ENCODE results near the gene RND1. TPM values are rescaled to one million over a fixed set of nuclear protein-coding genes. Genes with fewer than 3 reads are reported as not detected.
"Not testable (repeated sequence)": the region's sequence is repeated elsewhere in the genome, so short reads cannot be mapped to it uniquely, and the experiment has no call there.

Gene RND1
- total RNA-seq, 3 donors from 2014 or later, result 1.1 to 5.4 (median 3.3) TPM

DNA sequence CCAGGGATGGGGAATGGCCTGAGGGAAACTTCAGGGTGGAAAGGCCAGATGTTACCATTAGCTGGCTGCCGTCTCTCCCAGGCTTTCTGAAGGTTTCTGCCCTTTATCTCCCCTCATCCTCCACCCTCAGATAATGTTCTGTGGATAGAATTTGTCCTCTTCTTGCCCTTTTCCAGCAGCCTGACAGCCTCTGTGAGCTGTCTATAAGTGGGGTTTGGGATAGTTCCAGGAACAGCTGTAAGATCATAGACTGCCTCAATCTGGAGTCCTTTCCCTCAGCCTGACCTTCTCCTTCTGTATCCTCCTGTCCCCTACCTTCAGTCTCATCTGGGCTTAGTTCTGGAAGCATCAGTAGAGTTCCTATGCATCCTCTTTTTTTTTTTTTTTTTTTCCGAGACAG lies 2.8 kb upstream of the RND1 start:
- intact Hi-C loops (cut with DNase I; ENCODE audit: low total_unique reads), result no loop called here

GRCh38 chr12:48866052-48866711 lies 512 bp upstream of the RND1 start:
- Histone ChIP-seq H3K27me3 (no peaks in the 10 kb centered on the region), H3K4me1 (peaks cover 5 to 17% of the 10 kb centered on the region in 2 donors), H3K9me3 (no peaks in the 10 kb centered on the region), H3K27ac (peak overlapping the region; percentile 48 to 76), H3K4me3 (peak overlapping the region; percentile 51 to 78 (median 67)), H3K36me3 (no peaks in the 10 kb centered on the region)
- no peak for DNase-seq (ENCODE audit: low spot score in 2 of 2)
- TF ChIP-seq POLR2A (IDR thresholded peaks at IDR 0.05), result no peak
- TF ChIP-seq POLR2AphosphoS5 (IDR thresholded peaks at IDR 0.05), result no peak
- TF ChIP-seq, protein P1, sequence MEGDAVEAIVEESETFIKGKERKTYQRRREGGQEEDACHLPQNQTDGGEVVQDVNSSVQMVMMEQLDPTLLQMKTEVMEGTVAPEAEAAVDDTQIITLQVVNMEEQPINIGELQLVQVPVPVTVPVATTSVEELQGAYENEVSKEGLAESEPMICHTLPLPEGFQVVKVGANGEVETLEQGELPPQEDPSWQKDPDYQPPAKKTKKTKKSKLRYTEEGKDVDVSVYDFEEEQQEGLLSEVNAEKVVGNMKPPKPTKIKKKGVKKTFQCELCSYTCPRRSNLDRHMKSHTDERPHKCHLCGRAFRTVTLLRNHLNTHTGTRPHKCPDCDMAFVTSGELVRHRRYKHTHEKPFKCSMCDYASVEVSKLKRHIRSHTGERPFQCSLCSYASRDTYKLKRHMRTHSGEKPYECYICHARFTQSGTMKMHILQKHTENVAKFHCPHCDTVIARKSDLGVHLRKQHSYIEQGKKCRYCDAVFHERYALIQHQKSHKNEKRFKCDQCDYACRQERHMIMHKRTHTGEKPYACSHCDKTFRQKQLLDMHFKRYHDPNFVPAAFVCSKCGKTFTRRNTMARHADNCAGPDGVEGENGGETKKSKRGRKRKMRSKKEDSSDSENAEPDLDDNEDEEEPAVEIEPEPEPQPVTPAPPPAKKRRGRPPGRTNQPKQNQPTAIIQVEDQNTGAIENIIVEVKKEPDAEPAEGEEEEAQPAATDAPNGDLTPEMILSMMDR (IDR thresholded peaks at IDR 0.05), result no peak
- intact Hi-C loops (cut with DNase I; ENCODE audit: low total_unique reads), result no loop called here

More for the DNA sequence above, 2.8 kb upstream of the RND1 start:
- Histone ChIP-seq H3K9me3 (no peaks in the 10 kb centered on the region), H3K4me3 (no peak overlapping the region), H3K36me3 (no peaks in the 10 kb centered on the region), H3K27ac (peak overlapping the region in 1 of 2 donors; percentile 76), H3K4me1 (peaks cover 5 to 17% of the 10 kb centered on the region in 2 donors), H3K27me3 (no peaks in the 10 kb centered on the region)
- TF ChIP-seq POLR2AphosphoS5 (IDR thresholded peaks at IDR 0.05) (no peak), POLR2A (IDR thresholded peaks at IDR 0.05) (no peak)
- TF ChIP-seq, protein P1 (IDR thresholded peaks at IDR 0.05), result no peak
- DNase-seq (ENCODE audit: low spot score in 2 of 2), result no peak

DNA sequence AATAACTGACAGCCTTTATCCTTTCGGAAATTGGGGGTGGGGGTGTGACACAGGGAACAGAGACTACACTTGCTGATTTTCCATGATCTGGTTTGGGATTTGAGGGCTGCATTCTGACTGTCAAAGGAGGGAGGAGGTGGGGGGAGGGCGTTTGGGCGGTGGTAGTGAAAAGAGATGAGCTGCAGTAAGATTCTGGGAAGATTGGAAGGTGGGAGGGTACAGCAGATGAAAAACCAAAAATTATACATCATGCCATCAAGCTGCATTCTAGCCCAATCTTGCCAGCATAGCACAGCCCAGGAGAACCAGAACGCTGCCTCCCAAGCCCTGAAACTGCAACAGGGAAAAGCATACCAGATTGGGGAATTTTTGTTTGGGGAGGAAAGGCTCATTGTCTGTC lies 2.4 kb downstream of the RND1 start:
- H3K4me1 ChIP-seq, result peaks cover 5 to 17% of the 10 kb centered on the region in 2 donors
- no peak for DNase-seq (ENCODE audit: low spot score in 2 of 2)
- intact Hi-C loops (cut with DNase I; ENCODE audit: low total_unique reads), result no loop called here
- H3K27me3 ChIP-seq, result no peaks in the 10 kb centered on the region
- H3K27ac ChIP-seq, result no peak overlapping the region
- no peak overlapping the region for H3K4me3 ChIP-seq
- H3K9me3 ChIP-seq, result no peaks in the 10 kb centered on the region
- TF ChIP-seq POLR2AphosphoS5 (IDR thresholded peaks at IDR 0.05) (no peak), POLR2A (IDR thresholded peaks at IDR 0.05) (no peak)
- TF ChIP-seq, protein P1 (IDR thresholded peaks at IDR 0.05), result no peak
- H3K36me3 ChIP-seq, result no peaks in the 10 kb centered on the region

DNA sequence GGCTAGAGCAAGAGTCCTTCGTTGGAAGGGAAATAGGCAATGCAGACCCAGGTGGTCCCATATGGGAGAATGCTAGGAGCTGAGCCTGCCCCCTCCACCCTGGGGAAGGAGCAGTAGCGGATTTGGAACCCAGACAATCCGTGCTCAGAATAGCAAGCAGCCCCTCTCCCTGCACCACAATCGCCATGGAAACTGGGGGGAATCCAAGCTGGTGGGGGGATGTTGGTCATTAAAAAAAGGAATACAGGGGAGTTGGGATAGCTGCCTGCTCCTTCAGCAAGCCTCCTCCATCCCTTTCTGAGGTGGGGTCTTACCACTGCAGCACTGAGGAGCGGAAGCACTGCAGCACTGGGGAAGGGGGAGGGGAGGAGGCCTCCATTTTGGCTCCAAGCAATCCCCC lies 2.9 kb downstream of the RND1 start:
- no peaks in the 10 kb centered on the region for H3K36me3 ChIP-seq
- no peaks in the 10 kb centered on the region for H3K27me3 ChIP-seq
- no peak overlapping the region for H3K4me3 ChIP-seq
- H3K9me3 ChIP-seq, result no peaks in the 10 kb centered on the region
- TF ChIP-seq POLR2A (IDR thresholded peaks at IDR 0.05) (no peak), POLR2AphosphoS5 (IDR thresholded peaks at IDR 0.05) (no peak)
- TF ChIP-seq, protein P1 (IDR thresholded peaks at IDR 0.05), result no peak
- peaks cover 5 to 17% of the 10 kb centered on the region in 2 donors for H3K4me1 ChIP-seq
- intact Hi-C loops (cut with DNase I; ENCODE audit: low total_unique reads), result no loop called here
- DNase-seq (ENCODE audit: low spot score in 2 of 2), result no peak
- H3K27ac ChIP-seq, result no peak overlapping the region

- no peak for DNase-seq (ENCODE audit: low spot score in 2 of 2)
- intact Hi-C loops (cut with DNase I; ENCODE audit: low total_unique reads), result no loop called here
- Histone ChIP-seq H3K4me3 (no peak overlapping the region), H3K27ac (no peak overlapping the region), H3K36me3 (no peaks in the 10 kb centered on the region), H3K27me3 (no peaks in the 10 kb centered on the region), H3K4me1 (peaks cover 5 to 14% of the 10 kb centered on the region in 2 donors), H3K9me3 (no peaks in the 10 kb centered on the region)
- TF ChIP-seq POLR2A (IDR thresholded peaks at IDR 0.05) (no peak), POLR2AphosphoS5 (IDR thresholded peaks at IDR 0.05) (no peak)
- TF ChIP-seq, protein P1 (IDR thresholded peaks at IDR 0.05), result no peak
Measured at GRCh38 chr12:48861111-48861510, 4.6 kb downstream of the RND1 start.

GRCh38 chr12:48860236-48860635 lies 5.4 kb downstream of the RND1 start:
- H3K27me3 ChIP-seq; H3K36me3 ChIP-seq; intact Hi-C loops (cut with DNase I; ENCODE audit: low total_unique reads); H3K27ac ChIP-seq; H3K9me3 ChIP-seq; DNase-seq (ENCODE audit: low spot score in 2 of 2); H3K4me3 ChIP-seq: not testable (repeated sequence)
- peaks cover 3 to 12% of the 10 kb centered on the region in 2 donors for H3K4me1 ChIP-seq

Data from breast epithelium (tissue), 4 donors.